ENCODE results near the gene ASCC3.
"Not testable (repeated sequence)": the region's sequence is repeated elsewhere in the genome, so short reads cannot be mapped to it uniquely, and the experiment has no call there.

Gene ASCC3

GRCh38 chr6:100663219-100663863, 217.8 kb downstream of the ASCC3 start:
- no peak for DNase-seq (ENCODE audit: low read depth in 2 of 2)

- no peak for DNase-seq (ENCODE audit: low read depth in 2 of 2)
These were observed 218.9 kb downstream of the ASCC3 start for GRCh38 chr6:100662264-100662663.

GRCh38 chr6:100658486-100658885, 222.6 kb downstream of the ASCC3 start:
- no peak for DNase-seq (ENCODE audit: low read depth in 2 of 2)

- no peak for DNase-seq (ENCODE audit: low read depth in 2 of 2)
These were observed 223.3 kb downstream of the ASCC3 start for GRCh38 chr6:100657678-100658330.

- not testable (repeated sequence) for DNase-seq (ENCODE audit: low read depth in 2 of 2)
These were observed 240.0 kb downstream of the ASCC3 start for GRCh38 chr6:100641147-100641546.

- DNase-seq (ENCODE audit: low read depth in 2 of 2), result no peak
These were observed 247.9 kb downstream of the ASCC3 start for GRCh38 chr6:100633096-100633777.

GRCh38 chr6:100630536-100630935, 250.6 kb downstream of the ASCC3 start:
- no peak for DNase-seq (ENCODE audit: low read depth in 2 of 2)

GRCh38 chr6:100627911-100628758, 253.0 kb downstream of the ASCC3 start:
- no peak for DNase-seq (ENCODE audit: low read depth in 2 of 2)

- no peak for DNase-seq (ENCODE audit: low read depth in 2 of 2)
These were observed 254.4 kb downstream of the ASCC3 start for GRCh38 chr6:100626721-100627120.

- no peak for DNase-seq (ENCODE audit: low read depth in 2 of 2)
These were observed 258.0 kb downstream of the ASCC3 start for GRCh38 chr6:100622907-100623692.

- no peak for DNase-seq (ENCODE audit: low read depth in 2 of 2)
These were observed 260.9 kb downstream of the ASCC3 start for GRCh38 chr6:100620085-100620840.

GRCh38 chr6:100618351-100618671, 262.8 kb downstream of the ASCC3 start:
- DNase-seq (ENCODE audit: low read depth in 2 of 2), result no peak

- DNase-seq (ENCODE audit: low read depth in 2 of 2), result no peak
These were observed 263.3 kb downstream of the ASCC3 start for GRCh38 chr6:100617633-100618350.

GRCh38 chr6:100614933-100615332, 266.2 kb downstream of the ASCC3 start:
- DNase-seq (ENCODE audit: low read depth in 2 of 2), result no peak

GRCh38 chr6:100614386-100614785, 266.7 kb downstream of the ASCC3 start:
- DNase-seq (ENCODE audit: low read depth in 2 of 2), result no peak

- DNase-seq (ENCODE audit: low read depth in 2 of 2), result no peak
These were observed 267.5 kb downstream of the ASCC3 start for GRCh38 chr6:100613656-100614055.

- no peak for DNase-seq (ENCODE audit: low read depth in 2 of 2)
These were observed 269.0 kb downstream of the ASCC3 start for GRCh38 chr6:100612094-100612493.

GRCh38 chr6:100599088-100599770, 281.9 kb downstream of the ASCC3 start:
- no peak for DNase-seq (ENCODE audit: low read depth in 2 of 2)

GRCh38 chr6:100595456-100595855, 285.7 kb downstream of the ASCC3 start:
- no peak for DNase-seq (ENCODE audit: low read depth in 2 of 2)

All from stimulated activated CD8-positive, alpha-beta memory T cell treated with anti-CD3 and anti-CD28 coated beads, Interleukin-15, amount 100 ng/mL, for 48 hours (primary cell).